TTC549 (cell line): ENCODE results near the gene PPP2R2B.

Experiments
- FAIRE-seq: peaks from 2 replicates; lab custom pipeline; 2012; peaks lifted over from hg19 to GRCh38; lab: Jason Lieb, UNC

Gene PPP2R2B

GRCh38 chr5:146821732-146822131 is 56.8 kb downstream of the PPP2R2B start:
- FAIRE-seq, result no peak

GRCh38 chr5:146820987-146821386 is 57.6 kb downstream of the PPP2R2B start:
- FAIRE-seq, result no peak

GRCh38 chr5:146818822-146819221 is 59.7 kb downstream of the PPP2R2B start:
- FAIRE-seq, result no peak

- no peak for FAIRE-seq
Observed at GRCh38 chr5:146817973-146818372, 60.6 kb downstream of the PPP2R2B start.

- FAIRE-seq, result no peak
Observed at GRCh38 chr5:146816775-146817387, 61.7 kb downstream of the PPP2R2B start.

- no peak for FAIRE-seq
Observed at GRCh38 chr5:146815411-146815810, 63.1 kb downstream of the PPP2R2B start.

- no peak for FAIRE-seq
Observed at GRCh38 chr5:146813346-146814157, 65.0 kb downstream of the PPP2R2B start.

- FAIRE-seq, result no peak
Observed at GRCh38 chr5:146805081-146805480, 73.5 kb downstream of the PPP2R2B start.

- no peak for FAIRE-seq
Observed at GRCh38 chr5:146802945-146803522, 75.5 kb downstream of the PPP2R2B start.

GRCh38 chr5:146799671-146800070 is 78.9 kb downstream of the PPP2R2B start:
- no peak for FAIRE-seq

- FAIRE-seq, result no peak
Observed at GRCh38 chr5:146799231-146799630, 79.3 kb downstream of the PPP2R2B start.

- no peak for FAIRE-seq
Observed at GRCh38 chr5:146797658-146798057, 80.9 kb downstream of the PPP2R2B start.

GRCh38 chr5:146796911-146797310 is 81.6 kb downstream of the PPP2R2B start:
- no peak for FAIRE-seq

GRCh38 chr5:146796144-146796543 is 82.4 kb downstream of the PPP2R2B start:
- FAIRE-seq, result no peak

- FAIRE-seq, result no peak
Observed at GRCh38 chr5:146794326-146795029, 84.1 kb downstream of the PPP2R2B start.

GRCh38 chr5:146793709-146794108 is 84.8 kb downstream of the PPP2R2B start:
- no peak for FAIRE-seq

- FAIRE-seq, result no peak
Observed at GRCh38 chr5:146791471-146791870, 87.1 kb downstream of the PPP2R2B start.

- no peak for FAIRE-seq
Observed at GRCh38 chr5:146789712-146790653, 88.6 kb downstream of the PPP2R2B start.

GRCh38 chr5:146788898-146789297 is 89.7 kb downstream of the PPP2R2B start:
- FAIRE-seq, result no peak

GRCh38 chr5:146785065-146785464 is 93.5 kb downstream of the PPP2R2B start:
- FAIRE-seq, result no peak

GRCh38 chr5:146781157-146781556 is 97.4 kb downstream of the PPP2R2B start:
- FAIRE-seq, result no peak
